A673 (cell line): ENCODE measurements around the gene SAG. TPM values are rescaled to one million over a fixed set of nuclear protein-coding genes. Genes with fewer than 3 reads are reported as not detected.
A peak's percentile ranks its signal among the peaks of the same experiment; 100 is the strongest.

Experiments
- BruUV-seq: library from RNA; stranded (reverse); fragments of 400-500 nt; replicated peaks from 2 replicates; lab custom pipeline; 2021; lab: Mats Ljungman, UMichigan
- CTCF ChIA-PET: fragments of 300-600 bp; sonication (Branson Sonifier 250); formaldehyde crosslinking; loops from one replicate; lab custom pipeline; 2022; ENCODE audit warnings: antibody characterized with exemption; lab: Charles Lee
- POLR2A ChIA-PET: fragments of 300-600 bp; sonication (Branson Sonifier 250); formaldehyde crosslinking; loops from one replicate; lab custom pipeline; 2022; ENCODE audit warnings: antibody characterized with exemption; ENCODE audit not compliant: low non-redundant PET; lab: Charles Lee
- DNase-seq: peaks from one replicate; pipeline ENCODE4 v3.0.0-alpha.2; 2015; ENCODE audit warnings: low spot score
- H3K27ac ChIP-seq: fragments of 200-600 bp; sonication (generic); 2 replicates; pipeline ENCODE4 v1.5.1; 2016; ENCODE audit warnings: mixed run types, low read depth, mild to moderate bottlenecking, mixed read lengths, antibody characterized with exemption, low read length; ENCODE audit not compliant: poor library complexity, severe bottlenecking
- H3K27me3 ChIP-seq: fragments of 200-600 bp; sonication (generic); replicated peaks from 2 replicates; pipeline ENCODE4 v1.6.1; 2017; ENCODE audit warnings: mixed run types, low read depth, mild to moderate bottlenecking, mixed read lengths, antibody characterized with exemption, low read length; ENCODE audit not compliant: insufficient read depth, poor library complexity
- H3K36me3 ChIP-seq: fragments of 200-600 bp; sonication (generic); 2 replicates; pipeline ENCODE4 v1.6.1; 2016; ENCODE audit warnings: mixed run types, mild to moderate bottlenecking, mixed read lengths, antibody characterized with exemption, low read length; ENCODE audit not compliant: insufficient read depth, poor library complexity, severe bottlenecking
- H3K4me1 ChIP-seq: fragments of 200-600 bp; sonication (generic); 2 replicates; pipeline ENCODE4 v1.6.1; 2017; ENCODE audit warnings: mixed run types, mild to moderate bottlenecking, mixed read lengths, antibody characterized with exemption, low read length; ENCODE audit not compliant: insufficient read depth, poor library complexity, severe bottlenecking
- H3K4me3 ChIP-seq: fragments of 200-600 bp; sonication (generic); 2 replicates; pipeline ENCODE4 v1.5.1; 2016; ENCODE audit warnings: low read depth, mixed run types, mild to moderate bottlenecking, mixed read lengths, low read length; ENCODE audit not compliant: poor library complexity, severe bottlenecking
- H3K9me3 ChIP-seq: fragments of 200-600 bp; sonication (generic); 2 replicates; pipeline ENCODE4 v1.6.1; 2016; ENCODE audit warnings: mixed run types, low read depth, mild to moderate bottlenecking, mixed read lengths, antibody characterized with exemption, low read length; ENCODE audit not compliant: poor library complexity, severe bottlenecking
- CTCF ChIP-seq: fragments of 300-800, 200-600 bp; sonication (generic); conservative IDR thresholded peaks from 2 replicates; pipeline ENCODE4 v1.5.1; 2017; ENCODE audit warnings: low read depth, mild to moderate bottlenecking, antibody characterized with exemption, low read length, moderate library complexity, mixed read lengths
- EZH2 ChIP-seq: fragments of 200-600 bp; sonication (generic); IDR thresholded peaks from 2 replicates; pipeline ENCODE4 v1.6.1; 2017; ENCODE audit warnings: borderline replicate concordance, low read depth, mild to moderate bottlenecking, mixed read lengths, antibody characterized with exemption, low read length; ENCODE audit not compliant: poor library complexity, severe bottlenecking
- intact Hi-C: fragments of 100-400 bp; cut with micrococcal nuclease; formaldehyde crosslinking; loops from one replicate; pipeline ENCODE4 v1.10.0; 2022; ENCODE audit not compliant: unreplicated experiment
- total RNA-seq: library from RNA; stranded (reverse); gene quantifications from 2 replicates; pipeline ENCODE4 v1.2.3, GENCODE V29; 2021

The SAG gene
- total RNA-seq, 1 experiment from 2014 or later, result 1.3 TPM

- CTCF ChIA-PET, result no interaction called here
- Histone ChIP-seq H3K27ac (no peak overlapping the region), H3K4me3 (no peak overlapping the region), H3K4me1 (peaks cover 11% of the 10 kb centered on the region), H3K36me3 (peaks cover 11% of the 10 kb centered on the region), H3K9me3 (no peaks in the 10 kb centered on the region), H3K27me3 (no peaks in the 10 kb centered on the region)
- intact Hi-C loops, result no loop called here
- TF ChIP-seq EZH2, result no peak
- TF ChIP-seq CTCF, result no peak
- POLR2A ChIA-PET, result no interaction called here
- peak; percentile 48 for DNase-seq
- BruUV-seq, result no TSS peak
Measured at GRCh38 chr2:233369897-233370685, 62.5 kb downstream of the SAG start.

GRCh38 chr2:233371641-233372040 lies 64.0 kb downstream of the SAG start:
- CTCF ChIA-PET, result interaction anchor here (0.6 kb wide), 1 partner anchor 15 kb away, joined by 3 read pairs; no protein-coding TSS in a partner anchor
- H3K4me1 ChIP-seq, result peaks cover 20% of the 10 kb centered on the region
- no TSS peak for BruUV-seq

GRCh38 chr2:233372855-233373254 lies 65.2 kb downstream of the SAG start:
- intact Hi-C loops, result no loop called here
- Histone ChIP-seq H3K36me3 (peaks cover 19% of the 10 kb centered on the region), H3K4me1 (peaks cover 20% of the 10 kb centered on the region), H3K27me3 (no peaks in the 10 kb centered on the region), H3K27ac (no peak overlapping the region), H3K4me3 (no peak overlapping the region), H3K9me3 (no peaks in the 10 kb centered on the region)
- POLR2A ChIA-PET, result no interaction called here
- no peak for TF ChIP-seq EZH2
- TF ChIP-seq CTCF, result no peak
- CTCF ChIA-PET, result no interaction called here
- BruUV-seq, result no TSS peak
- no peak for DNase-seq

More at GRCh38 chr2:233371641-233372040, 64.0 kb downstream of the SAG start:
- POLR2A ChIA-PET, result no interaction called here
- H3K4me3 ChIP-seq, result no peak overlapping the region
- no peak overlapping the region for H3K27ac ChIP-seq
- no peaks in the 10 kb centered on the region for H3K27me3 ChIP-seq
- TF ChIP-seq CTCF (no peak), EZH2 (no peak)
- no peaks in the 10 kb centered on the region for H3K9me3 ChIP-seq
- peaks cover 12% of the 10 kb centered on the region for H3K36me3 ChIP-seq
- no peak for DNase-seq
- intact Hi-C loops, result no loop called here
